PC-3 (cell line): Measurements from ENCODE around the gene GFRA1.

Experiments used
- EZH2phosphoT487 ChIP-seq: fragments of 300-600 bp; sonication (generic); IDR thresholded peaks from 2 replicates; pipeline ENCODE4 v1.6.1; 2018; ENCODE audit warnings: mild to moderate bottlenecking, antibody characterized with exemption, low read length, borderline replicate concordance
- TF ChIP-seq, protein P1 (sequence below): fragments of 300-600 bp; sonication (generic); conservative IDR thresholded peaks from 2 replicates; pipeline ENCODE4 v1.5.1; 2017; ENCODE audit warnings: antibody characterized with exemption, low read depth, mild to moderate bottlenecking, low read length

DNA sequence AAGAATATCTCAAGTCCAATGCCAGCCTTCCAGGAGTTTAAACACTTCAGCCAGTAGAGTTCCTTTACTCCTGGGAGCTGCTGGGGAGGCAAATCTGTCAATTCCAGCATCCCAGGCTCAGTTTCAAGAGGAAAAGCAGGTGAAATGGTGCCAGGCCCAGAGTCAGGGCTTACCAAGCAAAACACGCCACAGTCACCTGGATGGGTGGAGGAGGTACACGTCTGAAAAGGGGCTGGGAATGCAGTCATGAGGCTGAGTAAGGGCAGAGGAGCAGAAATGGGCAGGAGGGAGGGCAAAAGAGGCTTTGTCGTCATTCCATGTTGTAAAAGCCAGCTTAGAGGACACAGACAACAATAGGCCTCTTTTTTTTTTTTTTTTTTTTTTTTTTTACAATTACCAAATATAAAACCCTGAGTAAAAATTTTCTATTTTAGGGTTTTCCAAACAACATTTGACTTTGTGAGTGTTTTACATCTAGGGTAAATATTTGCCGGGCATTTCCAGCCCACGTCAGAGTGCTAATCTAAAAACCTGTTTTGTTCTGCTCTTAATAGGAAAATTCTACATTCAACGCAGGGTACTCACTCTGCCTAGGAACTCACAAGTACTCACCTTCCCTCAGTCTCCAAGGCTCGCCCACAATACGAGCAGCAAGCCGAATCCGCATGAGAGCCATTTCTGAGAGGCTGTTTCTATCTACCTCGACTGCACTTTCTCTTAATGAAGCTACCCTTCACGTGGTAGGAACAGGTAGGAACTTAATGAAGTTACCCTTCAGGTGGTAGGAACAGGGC lies 21.2 kb downstream of the GFRA1 start:
- TF ChIP-seq, protein P1, sequence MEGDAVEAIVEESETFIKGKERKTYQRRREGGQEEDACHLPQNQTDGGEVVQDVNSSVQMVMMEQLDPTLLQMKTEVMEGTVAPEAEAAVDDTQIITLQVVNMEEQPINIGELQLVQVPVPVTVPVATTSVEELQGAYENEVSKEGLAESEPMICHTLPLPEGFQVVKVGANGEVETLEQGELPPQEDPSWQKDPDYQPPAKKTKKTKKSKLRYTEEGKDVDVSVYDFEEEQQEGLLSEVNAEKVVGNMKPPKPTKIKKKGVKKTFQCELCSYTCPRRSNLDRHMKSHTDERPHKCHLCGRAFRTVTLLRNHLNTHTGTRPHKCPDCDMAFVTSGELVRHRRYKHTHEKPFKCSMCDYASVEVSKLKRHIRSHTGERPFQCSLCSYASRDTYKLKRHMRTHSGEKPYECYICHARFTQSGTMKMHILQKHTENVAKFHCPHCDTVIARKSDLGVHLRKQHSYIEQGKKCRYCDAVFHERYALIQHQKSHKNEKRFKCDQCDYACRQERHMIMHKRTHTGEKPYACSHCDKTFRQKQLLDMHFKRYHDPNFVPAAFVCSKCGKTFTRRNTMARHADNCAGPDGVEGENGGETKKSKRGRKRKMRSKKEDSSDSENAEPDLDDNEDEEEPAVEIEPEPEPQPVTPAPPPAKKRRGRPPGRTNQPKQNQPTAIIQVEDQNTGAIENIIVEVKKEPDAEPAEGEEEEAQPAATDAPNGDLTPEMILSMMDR: no peak
- no peak for TF ChIP-seq EZH2phosphoT487
